ENCODE measurements around the gene ARF1.
A peak's percentile ranks its signal among the peaks of the same experiment; 100 is the strongest.

ARF1 gene

GRCh38 chr1:228050571-228051231 lies 31.8 kb upstream of the ARF1 start:
- no peak for DNase-seq

GRCh38 chr1:228058172-228058948 lies 24.1 kb upstream of the ARF1 start:
- no peak for DNase-seq

- DNase-seq, result no peak
Measured at GRCh38 chr1:228058949-228059633, 23.4 kb upstream of the ARF1 start.

- peak; percentile 44 for DNase-seq
Measured at GRCh38 chr1:228059634-228060457, 22.7 kb upstream of the ARF1 start.

GRCh38 chr1:228060458-228061190 lies 21.9 kb upstream of the ARF1 start:
- peak; percentile 20 for DNase-seq

- DNase-seq, result no peak
Measured at GRCh38 chr1:228061411-228062084, 21.0 kb upstream of the ARF1 start.

- DNase-seq, result no peak
Measured at GRCh38 chr1:228062085-228062791, 20.3 kb upstream of the ARF1 start.

- DNase-seq, result no peak
Measured at GRCh38 chr1:228062812-228063211, 19.7 kb upstream of the ARF1 start.

- no peak for DNase-seq
Measured at GRCh38 chr1:228063251-228064191, 19.0 kb upstream of the ARF1 start.

GRCh38 chr1:228064296-228064695 lies 18.2 kb upstream of the ARF1 start:
- DNase-seq, result no peak

GRCh38 chr1:228064741-228065542 lies 17.6 kb upstream of the ARF1 start:
- no peak for DNase-seq

- no peak for DNase-seq
Measured at GRCh38 chr1:228065543-228066347, 16.8 kb upstream of the ARF1 start.

- DNase-seq, result no peak
Measured at GRCh38 chr1:228066416-228066815, 16.1 kb upstream of the ARF1 start.

GRCh38 chr1:228066891-228067654 lies 15.4 kb upstream of the ARF1 start:
- no peak for DNase-seq

GRCh38 chr1:228068359-228068758 lies 14.1 kb upstream of the ARF1 start:
- DNase-seq, result no peak

GRCh38 chr1:228070173-228070572 lies 12.3 kb upstream of the ARF1 start:
- no peak for DNase-seq

GRCh38 chr1:228070851-228071250 lies 11.7 kb upstream of the ARF1 start:
- no peak for DNase-seq
